ENCODE results near the gene ZFAND3.

The ZFAND3 gene

GRCh38 chr6:37798436-37799262 is 20.9 kb upstream of the ZFAND3 start:
- no peaks in the 10 kb centered on the region for H4K20me1 ChIP-seq (ENCODE audit: insufficient read depth, low read length)

GRCh38 chr6:37799263-37799644 is 20.3 kb upstream of the ZFAND3 start:
- no peaks in the 10 kb centered on the region for H3K27me3 ChIP-seq (replicated peaks; ENCODE audit: insufficient read depth, low read length)
- H3K9ac ChIP-seq (ENCODE audit: low read length): no peak overlapping the region
- H3K4me1 ChIP-seq (ENCODE audit: low read length): no peaks in the 10 kb centered on the region
- H3K9me2 ChIP-seq (replicated peaks; ENCODE audit: insufficient read depth, low read length): no peaks in the 10 kb centered on the region
- no peak for DNase-seq
- no peak for TF ChIP-seq EZH2phosphoT487 (IDR thresholded peaks at IDR 0.05; ENCODE audit: low read length)
- no peak for TF ChIP-seq CTCF (IDR thresholded peaks at IDR 0.05; ENCODE audit: low read length)
- no peak for TF ChIP-seq EZH2 (optimal IDR thresholded peaks at IDR 0.05; ENCODE audit: low read depth, low read length)
- H3K4me2 ChIP-seq (ENCODE audit: low read depth, low read length): no peak overlapping the region
- H4K20me1 ChIP-seq (ENCODE audit: insufficient read depth, low read length): no peaks in the 10 kb centered on the region
- H3F3A ChIP-seq (ENCODE audit: insufficient read depth, low read length): no peaks in the 10 kb centered on the region
- no peak overlapping the region for H3K4me3 ChIP-seq (ENCODE audit: low read length)
- no peak overlapping the region for H2AFZ ChIP-seq (ENCODE audit: low read length)
- no peak overlapping the region for H3K27ac ChIP-seq (ENCODE audit: low read length)
- H3K79me2 ChIP-seq (ENCODE audit: low read length): no peaks in the 10 kb centered on the region
- no peaks in the 10 kb centered on the region for H3K9me3 ChIP-seq (replicated peaks; ENCODE audit: insufficient read depth, low read length)
- no peaks in the 10 kb centered on the region for H3K36me3 ChIP-seq (replicated peaks; ENCODE audit: insufficient read depth, low read length)

More at GRCh38 chr6:37798436-37799262, 20.9 kb upstream of the ZFAND3 start:
- H2AFZ ChIP-seq (ENCODE audit: low read length): no peak overlapping the region
- H3K4me3 ChIP-seq (ENCODE audit: low read length): no peak overlapping the region
- no peaks in the 10 kb centered on the region for H3F3A ChIP-seq (ENCODE audit: insufficient read depth, low read length)
- no peaks in the 10 kb centered on the region for H3K9me2 ChIP-seq (replicated peaks; ENCODE audit: insufficient read depth, low read length)
- no peaks in the 10 kb centered on the region for H3K4me1 ChIP-seq (ENCODE audit: low read length)
- no peaks in the 10 kb centered on the region for H3K79me2 ChIP-seq (ENCODE audit: low read length)
- TF ChIP-seq EZH2 (optimal IDR thresholded peaks at IDR 0.05; ENCODE audit: low read depth, low read length): no peak
- no peak for TF ChIP-seq CTCF (IDR thresholded peaks at IDR 0.05; ENCODE audit: low read length)
- TF ChIP-seq EZH2phosphoT487 (IDR thresholded peaks at IDR 0.05; ENCODE audit: low read length): no peak
- H3K36me3 ChIP-seq (replicated peaks; ENCODE audit: insufficient read depth, low read length): no peaks in the 10 kb centered on the region
- H3K4me2 ChIP-seq (ENCODE audit: low read depth, low read length): no peak overlapping the region
- no peak overlapping the region for H3K9ac ChIP-seq (ENCODE audit: low read length)
- H3K27ac ChIP-seq (ENCODE audit: low read length): no peak overlapping the region
- no peak for DNase-seq
- no peaks in the 10 kb centered on the region for H3K27me3 ChIP-seq (replicated peaks; ENCODE audit: insufficient read depth, low read length)
- no peaks in the 10 kb centered on the region for H3K9me3 ChIP-seq (replicated peaks; ENCODE audit: insufficient read depth, low read length)

GRCh38 chr6:37800703-37801604 is 18.6 kb upstream of the ZFAND3 start:
- Histone ChIP-seq H3K79me2 (ENCODE audit: low read length) (no peaks in the 10 kb centered on the region), H3K4me1 (ENCODE audit: low read length) (no peaks in the 10 kb centered on the region), H3K4me2 (ENCODE audit: low read depth, low read length) (no peak overlapping the region), H4K20me1 (ENCODE audit: insufficient read depth, low read length) (no peaks in the 10 kb centered on the region), H3K27ac (ENCODE audit: low read length) (no peak overlapping the region), H3K9me3 (replicated peaks; ENCODE audit: insufficient read depth, low read length) (no peaks in the 10 kb centered on the region), H3K36me3 (replicated peaks; ENCODE audit: insufficient read depth, low read length) (no peaks in the 10 kb centered on the region), H3F3A (ENCODE audit: insufficient read depth, low read length) (no peaks in the 10 kb centered on the region), H2AFZ (ENCODE audit: low read length) (no peak overlapping the region), H3K9me2 (replicated peaks; ENCODE audit: insufficient read depth, low read length) (no peaks in the 10 kb centered on the region), H3K9ac (ENCODE audit: low read length) (no peak overlapping the region), H3K4me3 (ENCODE audit: low read length) (no peak overlapping the region), H3K27me3 (replicated peaks; ENCODE audit: insufficient read depth, low read length) (no peaks in the 10 kb centered on the region)
- DNase-seq: no peak
- TF ChIP-seq EZH2 (optimal IDR thresholded peaks at IDR 0.05; ENCODE audit: low read depth, low read length): no peak
- TF ChIP-seq CTCF (IDR thresholded peaks at IDR 0.05; ENCODE audit: low read length): no peak
